Measurements from ENCODE around the gene BNIP5.

DNA sequence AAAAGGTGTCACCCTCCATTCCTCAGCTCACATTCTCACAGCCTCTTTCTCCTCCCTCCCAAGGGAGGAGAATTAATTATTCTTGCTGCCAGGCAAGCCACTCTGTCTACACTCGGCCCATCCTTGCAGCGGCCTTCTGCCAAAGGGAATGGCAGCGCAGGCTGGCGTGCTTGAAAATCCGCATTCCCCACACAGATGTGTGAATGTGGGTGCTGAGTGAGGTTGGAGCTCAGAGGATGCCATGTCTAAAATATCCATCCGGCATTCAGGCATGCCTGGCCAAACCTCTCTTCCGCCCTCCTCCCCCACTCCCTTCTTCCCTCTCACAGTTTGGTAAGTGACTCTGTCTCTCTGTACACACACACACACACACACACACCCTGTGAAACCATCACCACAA is 39.2 kb downstream of the BNIP5 start:
- TF ChIP-seq POLR2AphosphoS5 (IDR thresholded peaks at IDR 0.05; ENCODE audit: borderline replicate concordance, low read depth, low read length) (no peak), EZH2 (IDR thresholded peaks at IDR 0.05) (no peak), FOXP2 (optimal IDR thresholded peaks at IDR 0.05; ENCODE audit: control extremely low read depth, extremely low read length, insufficient read depth) (no peak)
